GM18517 (cell line): ENCODE measurements around the gene GPR15.
A peak's percentile ranks its signal among the peaks of the same experiment; 100 is the strongest.

ENCODE experiments used
- ATAC-seq: cut with Tn5 transposase; IDR thresholded peaks from one replicate; pipeline ENCODE4 v1.9.1; 2021; ENCODE audit warnings: mild to moderate bottlenecking, moderate library complexity; ENCODE audit not compliant: unreplicated experiment

The GPR15 gene

DNA sequence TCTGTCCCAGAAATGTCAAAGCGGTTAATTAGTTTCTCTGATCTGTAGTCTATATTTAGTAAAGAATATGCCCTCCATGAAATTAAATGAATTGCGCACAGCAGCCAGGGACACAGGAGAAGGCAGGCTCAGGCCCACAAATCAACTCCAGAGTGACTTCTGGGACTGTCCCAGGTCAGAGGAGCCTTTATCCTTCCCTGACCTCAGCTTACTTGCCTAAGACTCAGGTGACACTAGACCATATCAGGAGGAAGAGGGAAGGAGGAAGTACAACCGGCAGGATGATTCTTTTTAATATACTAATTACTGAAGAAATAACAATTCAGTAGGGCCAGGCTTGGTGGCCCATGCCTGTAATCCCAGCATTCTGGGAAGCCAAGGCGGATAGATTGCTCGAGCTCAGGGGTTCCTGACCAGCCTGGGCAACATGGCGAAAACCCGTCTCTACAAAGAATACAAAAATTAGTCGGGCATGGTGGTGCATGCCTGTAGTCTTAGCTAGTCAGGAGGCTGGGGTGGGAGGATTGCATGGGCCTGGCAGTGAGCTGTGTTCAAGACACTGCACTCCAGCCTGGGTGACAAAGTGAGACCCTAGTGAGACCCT, 1.8 kb upstream of the GPR15 start:
- no peak for ATAC-seq

DNA sequence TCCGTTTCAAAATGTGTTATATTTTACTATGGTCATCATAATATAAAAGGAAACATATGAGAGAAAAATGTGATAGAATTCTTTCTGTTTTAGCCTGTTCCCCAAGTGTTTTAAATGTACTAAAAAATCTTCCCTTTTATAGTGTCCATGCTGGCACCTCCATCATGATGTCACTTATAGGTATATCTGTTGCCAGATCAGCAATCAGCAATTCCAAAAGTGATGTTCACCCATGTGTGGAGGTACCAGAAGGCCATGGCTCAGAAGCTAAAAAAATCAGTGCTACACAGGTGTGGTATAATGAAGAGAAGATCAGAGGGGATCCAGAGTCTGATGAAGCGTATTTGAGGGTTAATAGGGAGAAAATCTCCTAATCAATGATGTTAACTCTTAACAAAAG, 1.1 kb upstream of the GPR15 start:
- no peak for ATAC-seq

DNA sequence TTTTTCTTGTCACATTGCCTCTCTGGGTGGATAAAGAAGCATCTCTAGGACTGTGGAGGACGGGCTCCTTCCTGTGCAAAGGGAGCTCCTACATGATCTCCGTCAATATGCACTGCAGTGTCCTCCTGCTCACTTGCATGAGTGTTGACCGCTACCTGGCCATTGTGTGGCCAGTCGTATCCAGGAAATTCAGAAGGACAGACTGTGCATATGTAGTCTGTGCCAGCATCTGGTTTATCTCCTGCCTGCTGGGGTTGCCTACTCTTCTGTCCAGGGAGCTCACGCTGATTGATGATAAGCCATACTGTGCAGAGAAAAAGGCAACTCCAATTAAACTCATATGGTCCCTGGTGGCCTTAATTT, 478 bp downstream of the GPR15 start:
- no peak for ATAC-seq

DNA sequence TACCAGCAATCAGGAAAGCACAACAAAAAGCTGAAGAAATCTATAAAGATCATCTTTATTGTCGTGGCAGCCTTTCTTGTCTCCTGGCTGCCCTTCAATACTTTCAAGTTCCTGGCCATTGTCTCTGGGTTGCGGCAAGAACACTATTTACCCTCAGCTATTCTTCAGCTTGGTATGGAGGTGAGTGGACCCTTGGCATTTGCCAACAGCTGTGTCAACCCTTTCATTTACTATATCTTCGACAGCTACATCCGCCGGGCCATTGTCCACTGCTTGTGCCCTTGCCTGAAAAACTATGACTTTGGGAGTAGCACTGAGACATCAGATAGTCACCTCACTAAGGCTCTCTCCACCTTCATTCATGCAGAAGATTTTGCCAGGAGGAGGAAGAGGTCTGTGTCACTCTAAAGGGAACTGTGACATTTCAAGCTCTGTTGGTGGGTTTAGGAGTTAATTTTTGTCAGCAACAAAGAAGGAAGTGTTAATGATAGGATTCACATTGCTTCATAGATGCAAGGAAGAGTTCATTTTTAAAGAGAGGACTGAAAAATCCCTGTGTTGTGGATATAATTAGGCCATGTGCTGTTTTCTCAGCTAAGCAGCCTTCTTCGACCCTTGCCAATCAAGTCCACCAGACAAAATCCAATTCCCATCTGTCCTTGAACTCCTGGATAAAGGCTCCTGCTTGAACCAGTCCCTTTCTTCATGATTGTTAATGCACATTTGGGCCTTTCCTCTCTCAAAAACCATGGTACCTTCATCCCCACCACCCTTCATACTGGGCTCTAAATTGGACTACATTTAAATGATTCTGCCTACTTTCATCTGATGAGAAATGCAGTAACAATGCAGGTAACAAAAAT, 1.2 kb downstream of the GPR15 start:
- no peak for ATAC-seq

DNA sequence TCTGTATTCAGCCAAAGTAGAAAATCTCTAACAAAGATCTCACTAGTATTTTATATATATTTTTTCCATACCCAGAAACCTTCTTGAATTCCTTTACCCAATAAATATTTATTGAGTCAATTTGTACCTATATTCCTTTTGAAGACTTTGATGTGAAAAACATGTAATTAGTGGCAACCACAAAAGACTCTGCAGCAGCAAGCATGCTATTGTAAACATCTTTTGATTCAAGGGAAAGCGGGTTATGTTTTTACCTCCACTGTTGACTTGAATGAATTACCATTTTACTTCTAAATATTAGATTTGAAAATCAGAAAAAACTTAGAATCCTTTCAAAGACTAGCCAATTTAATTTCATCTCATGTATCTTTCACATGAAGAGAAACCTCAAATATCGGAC, 2.4 kb downstream of the GPR15 start:
- no peak for ATAC-seq

DNA sequence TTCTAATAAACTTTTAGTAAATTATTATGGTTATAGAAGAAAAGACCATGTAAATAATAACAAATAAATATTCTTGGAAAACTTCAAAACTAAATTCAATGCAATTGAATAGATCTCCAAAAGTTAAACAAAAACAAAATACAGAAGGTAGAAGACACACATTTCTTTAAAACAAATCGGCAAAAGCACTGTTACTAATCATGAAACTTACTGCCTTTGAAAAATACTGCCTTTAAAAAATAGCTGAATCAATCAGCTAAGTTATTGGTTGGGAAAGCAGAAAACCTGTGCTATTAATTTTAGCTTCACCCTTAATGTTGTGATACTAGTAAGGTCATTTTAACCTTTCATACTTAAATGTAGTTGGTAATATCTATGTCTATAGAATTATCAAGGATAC, 3.0 kb downstream of the GPR15 start:
- ATAC-seq = no peak

DNA sequence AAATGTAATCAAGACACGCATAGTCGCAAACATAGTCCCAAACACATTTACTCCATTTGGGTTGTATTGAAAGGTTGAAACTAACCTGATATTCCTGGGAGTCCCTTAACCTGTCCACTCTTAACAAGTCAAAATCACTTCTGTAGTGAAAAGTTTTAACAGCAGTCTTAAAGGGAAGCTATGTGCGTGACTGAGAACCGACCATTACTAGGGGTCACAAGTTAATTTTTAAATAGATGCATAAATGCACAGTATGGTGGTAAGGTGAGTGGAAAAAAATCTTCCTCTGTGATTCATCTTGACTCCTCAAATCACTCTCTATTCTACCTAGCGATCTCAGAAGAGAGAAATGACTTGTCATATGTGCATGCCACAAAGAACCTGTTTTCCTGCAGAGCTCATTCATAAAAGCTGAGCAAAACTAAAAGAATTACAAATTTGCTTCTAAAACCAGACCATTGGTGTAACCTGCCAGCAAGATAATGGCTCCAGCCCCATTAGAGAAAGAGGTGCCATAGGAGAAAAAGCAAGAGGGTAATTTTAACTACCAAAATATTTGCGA, 4.8 kb downstream of the GPR15 start:
- peak; percentile 80 for ATAC-seq

DNA sequence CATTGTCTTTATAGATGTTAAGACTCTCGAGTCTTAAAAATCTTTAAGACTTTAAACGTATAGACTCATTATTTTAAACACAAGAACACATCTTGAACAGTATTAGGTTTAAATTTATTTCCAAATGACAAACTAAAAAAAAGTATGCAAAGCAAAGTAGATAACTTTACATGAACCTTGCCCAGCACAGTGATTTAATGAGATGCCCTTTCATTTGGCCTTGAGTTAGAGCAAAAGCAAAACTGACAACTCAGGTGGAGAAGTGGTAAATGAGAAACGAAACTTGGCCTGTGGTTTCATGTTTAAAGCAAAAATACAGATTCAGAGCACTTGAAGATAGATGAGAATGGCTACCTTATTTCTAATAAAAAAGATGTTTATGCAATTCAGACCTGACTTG, 8.6 kb downstream of the GPR15 start:
- peak; percentile 47 for ATAC-seq

DNA sequence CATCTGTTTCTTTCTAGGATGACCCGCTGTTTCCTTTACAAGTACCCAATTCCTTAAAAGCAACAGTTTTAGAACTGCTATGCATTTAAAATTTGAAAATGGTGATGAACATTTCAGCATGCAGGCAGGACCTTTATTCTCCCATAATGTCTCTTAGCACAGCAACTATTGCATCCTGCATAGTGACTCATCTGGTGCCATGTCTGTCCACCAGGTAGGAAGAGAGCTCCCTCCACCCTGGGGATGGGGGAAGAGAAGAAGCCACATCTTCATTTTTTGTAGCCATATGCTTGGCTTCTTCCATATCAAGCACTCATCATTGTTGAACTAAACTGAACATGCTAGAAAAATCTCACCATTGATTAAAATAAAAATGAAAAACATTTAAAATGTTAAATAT, 9.9 kb downstream of the GPR15 start:
- ATAC-seq = no peak

DNA sequence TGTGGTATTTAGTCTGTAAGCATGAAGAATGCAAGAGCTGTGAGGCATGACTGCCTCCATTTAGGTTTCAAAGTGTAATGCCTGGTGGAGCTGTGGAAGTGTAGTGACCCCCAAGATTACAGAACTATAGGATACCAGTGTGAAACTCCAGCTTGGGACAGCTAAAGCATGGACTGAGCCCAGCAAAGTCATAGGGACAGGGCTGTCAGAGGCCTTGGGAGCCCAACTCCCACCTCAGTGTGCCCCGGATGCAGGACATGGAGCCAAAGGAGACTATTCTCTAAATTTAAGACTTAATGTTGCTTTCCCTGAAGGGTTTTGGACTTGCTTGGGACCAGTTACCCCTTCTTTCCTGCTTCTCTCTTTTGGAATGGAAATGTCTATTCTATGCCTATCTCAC, 10.8 kb downstream of the GPR15 start:
- no peak for ATAC-seq

DNA sequence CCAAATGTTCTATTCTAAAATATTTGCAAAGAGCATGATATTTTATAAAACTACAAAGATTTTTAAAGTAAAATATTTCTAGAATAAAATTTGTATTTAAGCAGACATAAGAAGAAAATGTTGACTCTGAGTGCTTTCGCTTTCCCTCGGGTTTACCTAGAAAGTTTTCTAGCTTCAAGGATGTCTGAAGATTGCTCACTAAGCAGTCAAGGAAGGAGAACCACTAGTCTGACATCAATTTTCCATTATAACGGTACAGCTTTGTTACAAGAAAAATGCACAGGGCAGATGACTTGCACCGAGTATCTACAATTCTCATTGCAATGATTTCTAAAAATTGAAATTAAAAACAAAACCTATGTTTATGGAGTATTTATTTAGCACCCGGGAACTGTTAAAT, 14.2 kb downstream of the GPR15 start:
- peak; percentile 59 for ATAC-seq

DNA sequence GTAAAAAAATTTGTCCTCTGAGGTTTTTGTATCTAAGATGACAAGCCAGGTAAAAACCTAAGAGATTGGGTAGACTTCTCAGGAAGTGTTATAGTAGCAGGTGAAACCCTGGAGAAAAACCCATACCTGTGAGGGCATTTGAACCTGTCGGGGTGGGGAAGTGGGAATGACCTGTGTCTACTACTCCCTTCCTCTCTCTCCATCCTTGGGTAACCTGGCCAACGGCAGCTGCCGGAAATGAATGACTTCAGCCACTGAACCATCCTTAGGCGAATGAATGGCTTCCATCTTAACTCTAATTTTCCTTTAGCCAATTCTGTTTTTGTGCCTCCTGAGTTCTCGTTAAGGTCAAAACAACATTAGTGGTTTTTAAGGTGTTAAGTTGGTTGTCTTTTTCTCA, 16.8 kb downstream of the GPR15 start:
- no peak for ATAC-seq

DNA sequence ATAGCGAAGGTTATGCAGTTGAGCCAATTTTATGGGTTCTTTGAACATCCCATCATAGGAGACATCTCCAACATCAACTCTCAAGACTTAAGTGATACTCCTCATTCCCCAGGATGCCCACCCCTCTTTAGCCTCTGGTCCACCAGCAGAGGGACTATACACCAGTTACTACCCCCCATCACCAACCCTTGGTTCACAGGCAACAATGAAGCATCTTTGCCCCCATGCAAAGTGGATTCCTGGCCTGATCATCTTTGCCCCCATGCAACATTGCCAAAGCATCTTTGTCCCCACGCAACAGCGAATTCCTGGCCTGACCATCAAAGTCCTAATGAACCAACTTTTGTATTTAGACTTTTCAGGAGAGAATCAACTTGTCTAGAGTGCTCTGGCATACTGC, 19.1 kb downstream of the GPR15 start:
- ATAC-seq = no peak

DNA sequence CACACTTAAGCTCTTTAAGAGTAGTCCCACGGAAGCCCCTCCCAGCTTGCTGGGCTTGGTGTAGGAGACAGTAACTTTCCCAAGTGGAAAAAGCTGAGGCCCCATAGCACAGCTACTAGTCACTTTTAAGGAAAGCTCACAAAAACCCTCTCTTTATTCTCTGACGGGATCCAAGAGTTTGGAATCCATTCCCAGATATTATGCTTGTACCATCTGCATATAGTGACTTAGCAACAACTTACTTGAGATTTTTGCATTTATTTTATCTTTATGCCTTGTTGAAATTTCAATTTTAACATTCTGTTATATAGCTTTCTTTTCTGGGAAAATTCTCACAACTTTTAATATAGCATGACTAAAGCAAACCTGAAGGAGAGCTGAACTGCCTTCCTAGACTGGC, 19.5 kb downstream of the GPR15 start:
- ATAC-seq = no peak

DNA sequence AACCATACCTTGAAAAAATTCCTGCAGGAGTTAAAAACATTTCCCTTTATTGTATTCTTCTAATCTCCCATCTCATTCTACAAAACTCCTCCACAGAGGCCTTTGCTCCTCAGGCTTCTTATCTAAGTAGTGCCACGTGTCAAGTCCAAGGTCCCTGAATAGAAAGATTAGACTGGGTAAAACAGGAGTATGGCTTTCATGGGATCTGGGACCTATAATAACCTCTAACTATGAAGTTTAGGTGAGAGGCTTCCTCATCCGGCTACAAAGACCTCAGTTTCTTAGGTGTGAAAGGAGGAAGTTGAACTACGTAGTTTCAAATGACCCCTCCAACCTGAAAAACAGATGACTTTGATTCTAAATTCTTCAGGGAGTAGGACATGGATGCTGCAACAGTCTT, 20.0 kb downstream of the GPR15 start:
- ATAC-seq = no peak

DNA sequence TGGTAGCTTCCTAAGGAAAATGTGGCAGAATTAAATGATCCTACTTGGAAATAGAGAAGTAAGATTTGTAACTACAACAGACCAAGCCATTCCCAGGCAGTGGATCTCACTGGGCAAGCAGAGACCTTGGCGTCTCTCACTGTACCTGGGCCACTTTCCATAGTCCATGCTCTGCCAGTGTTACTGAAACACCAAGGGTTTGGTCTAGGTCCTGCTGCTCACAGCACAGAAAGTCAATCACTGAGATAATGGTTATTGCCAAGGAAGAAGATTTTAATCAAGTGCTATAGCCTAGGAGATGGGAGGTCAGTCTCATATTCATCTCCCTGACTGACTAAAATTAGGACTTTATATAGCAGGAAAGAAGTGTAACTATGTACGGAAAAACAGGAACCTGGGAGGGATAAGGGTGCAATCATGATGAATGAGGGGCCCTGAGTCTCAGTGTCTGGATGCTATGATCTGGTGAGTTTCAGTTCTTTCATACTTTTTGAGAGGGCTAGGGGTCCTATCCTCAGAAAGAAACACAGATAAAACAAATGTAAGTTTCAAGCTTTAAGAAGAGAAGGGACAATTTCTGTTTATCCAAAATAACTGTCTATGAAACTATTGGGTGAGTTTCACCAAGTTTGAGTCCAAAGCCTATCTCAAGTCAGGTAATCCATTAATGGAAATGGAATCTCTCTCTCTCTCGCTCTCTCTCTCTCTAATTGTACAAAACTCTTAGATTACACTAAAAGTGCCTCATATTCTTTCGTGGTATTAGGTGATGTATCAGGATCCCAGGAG, 20.6 kb downstream of the GPR15 start:
- ATAC-seq = no peak

DNA sequence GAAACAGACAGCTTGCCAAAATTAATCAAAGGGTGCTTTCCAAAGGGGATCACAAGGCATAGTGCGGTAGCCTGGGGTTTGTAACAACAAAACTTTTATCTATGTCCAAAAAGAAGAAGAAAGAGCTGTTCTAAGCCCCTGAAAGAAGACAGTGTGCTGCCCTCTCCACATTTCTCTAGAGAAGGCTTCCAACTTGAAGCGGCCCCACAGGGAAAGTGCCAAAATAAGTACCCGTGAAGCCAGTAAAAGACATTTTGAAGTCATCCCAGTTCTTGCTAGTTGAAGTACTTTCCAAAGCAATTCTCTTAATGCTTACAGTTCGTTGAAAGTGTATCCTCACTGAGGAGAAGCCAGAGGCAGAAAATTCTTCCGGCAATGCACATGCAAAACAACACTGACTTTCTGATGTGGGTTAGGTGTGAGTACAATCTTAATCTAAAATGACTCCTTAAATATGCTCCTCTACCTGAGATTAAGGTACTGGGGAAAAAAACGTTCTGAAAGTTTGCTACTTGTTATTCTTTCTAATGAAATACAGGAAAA, 21.3 kb downstream of the GPR15 start:
- ATAC-seq = no peak

DNA sequence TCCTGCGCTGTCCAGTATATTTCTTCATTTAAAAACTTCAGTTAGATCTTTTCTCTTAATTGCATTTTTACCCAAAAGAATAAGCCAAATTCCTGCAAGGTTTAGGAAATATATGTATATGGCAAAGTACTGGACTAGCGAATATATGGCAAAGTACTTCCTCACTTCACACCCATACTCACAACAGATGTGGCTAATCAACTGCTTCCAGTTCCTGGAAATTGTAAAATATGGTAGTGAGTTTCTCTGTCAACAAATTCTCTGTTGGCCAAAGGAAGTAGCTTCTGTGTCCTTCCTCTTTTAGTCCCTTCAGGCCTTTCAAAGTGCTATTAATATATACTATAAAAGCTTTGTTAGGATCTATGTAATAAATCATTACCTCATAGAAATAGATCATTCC, 22.0 kb downstream of the GPR15 start:
- no peak for ATAC-seq

DNA sequence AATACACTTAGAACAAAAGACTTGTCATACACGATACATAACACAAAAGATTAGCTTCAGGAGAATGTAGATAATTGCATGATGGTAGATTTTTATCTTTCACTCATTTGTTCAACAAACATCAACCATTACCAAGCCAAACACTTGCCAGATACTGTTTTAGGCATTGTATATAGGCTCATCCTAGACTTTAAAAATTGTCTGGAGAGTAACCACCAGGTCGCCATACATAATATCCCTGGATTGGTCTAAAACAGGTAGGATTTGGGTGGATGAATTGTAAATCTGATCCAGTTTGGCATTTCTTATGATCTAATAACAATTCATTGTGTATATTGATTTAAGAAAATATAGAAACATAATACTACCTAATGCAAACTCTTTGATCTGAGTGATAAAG, 22.8 kb downstream of the GPR15 start:
- no peak for ATAC-seq

DNA sequence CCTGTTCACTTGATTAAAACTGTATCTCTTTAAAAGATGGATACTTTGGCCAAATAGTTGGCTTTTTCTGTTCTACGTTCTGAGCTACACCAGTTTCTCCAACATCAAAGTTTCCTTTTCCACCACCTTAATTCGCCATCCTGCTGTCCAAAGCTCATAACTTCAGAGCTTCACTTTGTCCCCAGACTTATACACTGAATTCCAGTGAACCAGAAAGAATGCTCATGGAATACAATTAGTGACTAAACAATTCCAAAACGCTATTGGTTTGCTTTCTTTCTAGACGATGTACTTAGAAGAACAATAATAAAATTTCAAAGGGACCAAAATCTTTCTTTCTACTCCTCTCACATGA, 23.2 kb downstream of the GPR15 start:
- ATAC-seq = no peak
